Esophagus squamous epithelium (tissue), 5 donors: Measurements from ENCODE around the gene IRF9. TPM values are rescaled to one million over a fixed set of nuclear protein-coding genes. Genes with fewer than 3 reads are reported as not detected.
A peak's percentile ranks its signal among the peaks of the same experiment; 100 is the strongest.

Source experiments
- DNase-seq: peaks from one replicate; lab custom pipeline; 2025; lab: John Stamatoyannopoulos, UW
- H3K27ac ChIP-seq, 4 donors: fragments of 200-600 bp; sonication (generic); one replicate each; pipeline ENCODE4 v1.5.1; 2016 to 2019; ENCODE audit warnings: mild to moderate bottlenecking in 1 of 4
- H3K27me3 ChIP-seq, 4 donors: fragments of 200-600 bp; sonication (generic); 1 replicate in 3 of 4; 2 replicates in 1 of 4; pipeline versions ENCODE4 v1.5.1 to v1.6.0; 2017 to 2021; ENCODE audit warnings: antibody characterized with exemption in 1 of 4
- H3K36me3 ChIP-seq, 3 donors: fragments of 200-600 bp; sonication (generic); one replicate each; pipeline ENCODE4 v1.5.1; 2016 to 2019
- H3K4me1 ChIP-seq, 3 donors: fragments of 200-600 bp; sonication (generic); one replicate each; pipeline ENCODE4 v1.5.1; 2017 to 2019
- H3K4me3 ChIP-seq, 4 donors: fragments of 200-600 bp; sonication (generic); 1 replicate in 3 of 4; 2 replicates in 1 of 4; pipeline ENCODE4 v1.5.1; 2016 to 2019; ENCODE audit warnings: mild to moderate bottlenecking in 2 of 4, moderate library complexity in 1 of 4
- H3K9me3 ChIP-seq, 3 donors: fragments of 200-600 bp; sonication (generic); one replicate each; pipeline ENCODE4 v1.5.1; 2016 to 2019
- POLR2A ChIP-seq, 4 donors: fragments of 450-650 bp; IDR thresholded peaks; one replicate each; pipeline ENCODE4 v1.6.1; 2017; ENCODE audit warnings: antibody characterized with exemption in 4 of 4, mild to moderate bottlenecking in 4 of 4, moderate library complexity in 3 of 4
- WGBS, 2 donors: methylation state at CpG; one replicate each; pipeline ENCODE4 v1.1.5; 2018; 5-methylcytosine and 5-hydroxymethylcytosine counted together
- intact Hi-C: fragments of 100-400 bp; cut with DNase I; formaldehyde crosslinking; loops from one replicate; pipeline ENCODE4 v1.15.0; 2022
- total RNA-seq, 4 donors: library from RNA; depleted of rRNA; stranded (reverse); fragments of >200 nt; gene quantifications; one replicate each; pipeline ENCODE4 v1.1.0, GENCODE V29; 2016
- TF ChIP-seq, protein P1 (sequence below), 6 experiments: fragments of 450-650 bp in 4 of 6; fragments of 200-600 bp in 2 of 6; sonication (generic) in 2 of 6; IDR thresholded peaks; one replicate each; pipeline ENCODE4 v1.5.1; 2016 to 2019; ENCODE audit warnings: antibody characterized with exemption in 6 of 6, mild to moderate bottlenecking in 4 of 6, moderate library complexity in 4 of 6
- donor health status: DM: yes; HTN: yes; CAD: no.

Gene IRF9
- total RNA-seq, 4 donors from 2014 or later: 21.9 to 52.2 (median 45.9) TPM

DNA sequence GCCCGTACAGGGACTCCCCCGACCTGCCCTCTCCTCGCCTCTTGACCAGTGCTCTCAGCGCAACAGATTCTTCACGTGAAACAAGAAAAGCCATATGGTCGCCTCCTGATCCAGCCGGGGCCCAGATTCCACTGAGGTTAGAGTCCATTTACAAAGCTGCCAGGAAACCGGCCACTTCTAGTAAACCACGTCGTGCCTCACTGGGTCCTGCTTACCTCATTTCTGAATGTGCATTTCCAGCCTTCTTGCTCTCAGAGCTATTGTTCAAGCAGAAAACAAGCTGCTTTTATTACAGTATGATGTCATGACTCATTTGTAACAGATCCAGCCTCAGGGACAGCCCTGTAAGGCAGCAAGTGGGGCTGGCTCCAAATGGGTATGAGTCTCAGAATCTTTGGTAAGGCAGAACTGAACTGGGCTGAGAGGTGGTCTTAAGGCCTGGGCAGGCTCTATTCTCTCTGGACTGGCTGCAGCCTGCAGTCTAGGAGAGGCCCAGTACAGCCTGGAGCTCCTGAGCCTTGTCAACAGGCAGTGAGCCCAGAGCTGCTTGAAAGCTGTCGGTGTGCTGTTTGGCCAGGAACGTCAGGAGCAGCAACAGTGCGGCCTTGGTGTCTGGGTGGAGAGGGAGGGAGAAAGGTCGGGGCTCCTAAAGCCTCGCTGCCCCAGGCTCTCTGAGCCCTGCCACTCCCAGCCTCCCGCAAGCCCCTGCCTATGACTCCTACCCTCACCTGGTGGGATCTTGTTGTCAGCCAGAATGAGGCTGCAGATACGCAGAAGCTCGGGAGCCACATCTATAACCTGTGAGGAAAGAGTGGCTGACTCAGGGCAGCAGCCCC lies 19.1 kb downstream of the IRF9 start:
- H3K27me3 ChIP-seq: no peaks in the 10 kb centered on the region
- H3K36me3 ChIP-seq: peaks cover 38 to 94% (median 56%) of the 10 kb centered on the region in 3 donors
- peaks cover 0 to 12% (median 9%) of the 10 kb centered on the region in 3 donors for H3K4me1 ChIP-seq
- intact Hi-C loops: no loop called here
- H3K9me3 ChIP-seq: no peaks in the 10 kb centered on the region
- DNase-seq: no peak
- H3K27ac ChIP-seq: peak overlapping the region; percentile 21 to 83 (median 69)
- TF ChIP-seq, protein P1, sequence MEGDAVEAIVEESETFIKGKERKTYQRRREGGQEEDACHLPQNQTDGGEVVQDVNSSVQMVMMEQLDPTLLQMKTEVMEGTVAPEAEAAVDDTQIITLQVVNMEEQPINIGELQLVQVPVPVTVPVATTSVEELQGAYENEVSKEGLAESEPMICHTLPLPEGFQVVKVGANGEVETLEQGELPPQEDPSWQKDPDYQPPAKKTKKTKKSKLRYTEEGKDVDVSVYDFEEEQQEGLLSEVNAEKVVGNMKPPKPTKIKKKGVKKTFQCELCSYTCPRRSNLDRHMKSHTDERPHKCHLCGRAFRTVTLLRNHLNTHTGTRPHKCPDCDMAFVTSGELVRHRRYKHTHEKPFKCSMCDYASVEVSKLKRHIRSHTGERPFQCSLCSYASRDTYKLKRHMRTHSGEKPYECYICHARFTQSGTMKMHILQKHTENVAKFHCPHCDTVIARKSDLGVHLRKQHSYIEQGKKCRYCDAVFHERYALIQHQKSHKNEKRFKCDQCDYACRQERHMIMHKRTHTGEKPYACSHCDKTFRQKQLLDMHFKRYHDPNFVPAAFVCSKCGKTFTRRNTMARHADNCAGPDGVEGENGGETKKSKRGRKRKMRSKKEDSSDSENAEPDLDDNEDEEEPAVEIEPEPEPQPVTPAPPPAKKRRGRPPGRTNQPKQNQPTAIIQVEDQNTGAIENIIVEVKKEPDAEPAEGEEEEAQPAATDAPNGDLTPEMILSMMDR (IDR thresholded peaks at IDR 0.05): no peak
- TF ChIP-seq POLR2A (IDR thresholded peaks at IDR 0.05): no peak
- 67 to 72% methylated on average over 12 to 17 of the region's 18 CpGs for WGBS, 2 donors
- H3K4me3 ChIP-seq: no peak overlapping the region

DNA sequence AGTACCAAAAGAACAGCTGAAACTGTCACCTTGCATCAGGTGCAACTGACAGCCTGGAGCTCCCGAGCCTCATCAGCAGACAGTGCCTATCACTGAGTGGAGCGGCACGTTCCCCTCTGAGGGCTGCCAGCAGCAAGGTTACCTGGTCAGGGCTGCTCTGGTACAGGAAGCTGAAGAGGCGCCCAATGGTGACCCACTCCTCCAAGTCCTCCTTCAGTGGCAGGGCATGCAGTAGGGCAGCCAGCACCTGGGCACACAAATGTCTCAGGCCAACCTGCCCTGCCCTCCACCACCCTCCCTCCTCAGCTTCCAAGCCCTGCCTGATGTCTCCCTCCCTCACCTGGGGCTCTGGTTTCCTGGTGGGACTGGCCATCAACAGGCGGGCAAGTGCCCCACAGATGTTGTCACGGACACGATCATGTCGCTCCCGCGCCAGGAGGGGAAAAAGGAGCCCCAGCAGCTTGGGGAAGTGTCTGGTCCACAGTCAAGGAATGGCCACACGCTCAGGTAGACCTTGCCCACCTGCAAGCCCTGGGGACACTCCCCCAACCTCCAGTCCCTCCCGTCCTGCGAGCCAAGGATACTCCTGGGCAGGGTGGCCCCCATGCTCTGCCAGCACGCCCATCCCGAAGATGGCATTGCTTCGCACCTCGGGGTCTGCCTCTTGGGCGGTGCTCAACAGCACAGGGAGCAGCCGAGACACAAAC lies 20.5 kb downstream of the IRF9 start:
- intact Hi-C loops: no loop called here
- peaks cover 0 to 12% (median 9%) of the 10 kb centered on the region in 3 donors for H3K4me1 ChIP-seq
- TF ChIP-seq POLR2A (IDR thresholded peaks at IDR 0.05): no peak
- TF ChIP-seq, protein P1 (IDR thresholded peaks at IDR 0.05): no peak
- no peaks in the 10 kb centered on the region for H3K27me3 ChIP-seq
- H3K27ac ChIP-seq: no peak overlapping the region
- H3K36me3 ChIP-seq: peaks cover 48 to 100% (median 56%) of the 10 kb centered on the region in 3 donors
- H3K9me3 ChIP-seq: no peaks in the 10 kb centered on the region
- H3K4me3 ChIP-seq: no peak overlapping the region
- DNase-seq: no peak
- WGBS, 2 donors: 60 to 78% methylated on average over 1 to 7 of the region's 19 CpGs

DNA sequence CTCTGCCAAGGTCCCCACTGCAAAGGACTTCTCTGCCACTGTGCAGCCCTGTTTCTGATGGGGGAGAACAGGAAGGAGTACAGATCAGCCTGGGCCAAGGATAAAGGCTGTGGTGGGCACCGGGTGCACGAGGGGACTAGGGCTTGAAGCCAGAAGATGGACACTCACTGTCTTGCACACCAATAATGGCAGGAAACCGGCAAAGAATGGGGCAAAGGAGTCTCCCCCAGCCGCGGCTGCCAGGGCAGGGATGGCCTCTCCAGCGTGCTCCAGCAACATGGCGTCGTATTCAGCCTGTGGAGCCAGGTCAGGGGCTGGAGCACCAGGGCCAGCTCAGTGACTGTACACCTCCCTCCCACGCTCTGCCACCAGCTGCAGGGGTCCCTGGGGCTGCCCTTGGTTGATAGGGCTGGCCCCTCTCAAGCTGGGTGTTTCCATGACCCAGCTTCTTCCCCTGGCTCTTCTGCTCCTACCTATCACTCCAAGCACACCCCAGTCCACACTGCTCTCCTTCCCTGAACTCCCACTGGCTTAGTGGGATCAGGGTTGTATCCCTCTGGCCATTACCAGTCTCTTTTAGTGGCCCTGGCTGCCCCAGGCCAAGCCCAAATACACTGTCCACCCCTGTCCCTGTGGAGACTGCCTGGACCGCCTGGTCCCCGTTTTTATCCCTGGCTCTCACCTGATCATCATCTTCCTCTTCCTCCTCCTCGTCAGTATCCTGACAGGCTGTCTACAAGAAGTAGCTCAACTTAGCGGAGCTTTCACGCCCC lies 21.2 kb downstream of the IRF9 start:
- TF ChIP-seq, protein P1 (IDR thresholded peaks at IDR 0.05): no peak
- TF ChIP-seq POLR2A (IDR thresholded peaks at IDR 0.05): no peak
- intact Hi-C loops: no loop called here
- DNase-seq: no peak
- H3K27ac ChIP-seq: no peak overlapping the region
- WGBS, 2 donors: 81 to 83% methylated on average over 9 to 11 of the region's 14 CpGs
- no peaks in the 10 kb centered on the region for H3K9me3 ChIP-seq
- peaks cover 48 to 100% (median 51%) of the 10 kb centered on the region in 3 donors for H3K36me3 ChIP-seq
- peaks cover 0 to 16% (median 12%) of the 10 kb centered on the region in 3 donors for H3K4me1 ChIP-seq
- no peaks in the 10 kb centered on the region for H3K27me3 ChIP-seq
- no peak overlapping the region for H3K4me3 ChIP-seq

DNA sequence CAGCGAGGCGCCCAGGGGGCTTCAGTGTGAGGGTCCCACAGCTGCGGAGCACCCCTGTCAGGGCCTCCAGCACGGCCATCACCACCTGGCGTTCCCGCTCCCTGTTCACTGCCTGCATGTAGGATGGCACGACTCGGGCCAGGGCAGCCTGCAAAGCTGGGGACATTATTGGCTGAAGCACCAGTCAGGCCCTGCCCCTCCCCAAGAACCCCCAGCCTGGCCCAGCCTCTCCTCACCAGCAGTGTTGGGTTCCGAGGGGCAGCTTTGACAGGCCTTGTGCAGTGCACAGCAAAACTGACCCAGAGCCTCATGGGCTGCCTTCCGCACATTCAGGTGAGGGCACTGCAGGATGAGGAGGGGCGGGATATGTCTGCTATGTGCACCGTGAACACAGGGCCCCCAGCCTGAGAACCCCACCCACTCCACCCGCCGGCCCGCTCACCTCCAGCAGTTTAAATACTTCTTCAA lies 22.0 kb downstream of the IRF9 start:
- H3K36me3 ChIP-seq: peaks cover 48 to 94% (median 49%) of the 10 kb centered on the region in 3 donors
- no peaks in the 10 kb centered on the region for H3K9me3 ChIP-seq
- intact Hi-C loops: no loop called here
- no peak for DNase-seq
- 81% methylated on average over 5 of the region's 15 CpGs; no CpG with 5 or more reads in 1 of the 2 donors for WGBS, 2 donors
- no peak for TF ChIP-seq POLR2A (IDR thresholded peaks at IDR 0.05)
- TF ChIP-seq, protein P1 (IDR thresholded peaks at IDR 0.05): no peak
- peaks cover 0 to 23% (median 19%) of the 10 kb centered on the region in 3 donors for H3K4me1 ChIP-seq
- H3K4me3 ChIP-seq: no peak overlapping the region
- H3K27ac ChIP-seq: no peak overlapping the region
- no peaks in the 10 kb centered on the region for H3K27me3 ChIP-seq
